Inferior parietal cortex (tissue), 1 donor: ENCODE measurements around the gene CTF1.

Experiments
- DNase-seq: peaks from one replicate; pipeline ENCODE4 v3.0.0-alpha.2; 2016; ENCODE audit errors: extremely low spot score

Gene CTF1

DNA sequence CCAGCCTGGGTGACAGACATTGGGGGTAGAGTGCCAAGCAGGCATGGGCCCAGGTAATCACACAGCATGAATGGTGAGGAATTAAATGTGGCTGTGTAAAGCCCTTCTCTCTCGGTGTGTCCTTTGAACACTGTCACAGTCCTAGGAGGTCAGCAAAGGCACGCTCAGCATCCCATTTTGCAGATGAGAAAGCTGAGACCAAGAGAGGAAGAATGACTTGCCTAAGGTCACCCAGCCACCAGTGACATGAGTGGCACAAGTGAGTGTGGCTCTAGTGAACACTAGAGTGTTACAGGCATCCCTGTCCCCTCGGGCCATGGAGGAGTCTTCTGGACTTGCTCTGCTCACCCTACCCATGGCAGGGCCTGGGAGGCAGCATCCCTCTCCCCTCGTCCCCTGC lies 10.7 kb downstream of the CTF1 start:
- DNase-seq = no peak

- DNase-seq = no peak
Measured at GRCh38 chr16:30910427-30911029, 14.1 kb downstream of the CTF1 start.

- no peak for DNase-seq
Measured at GRCh38 chr16:30912794-30913412, 16.5 kb downstream of the CTF1 start.

- DNase-seq = no peak
Measured at GRCh38 chr16:30914830-30915229, 18.4 kb downstream of the CTF1 start.

- no peak for DNase-seq
Measured at GRCh38 chr16:30918614-30919013, 22.2 kb downstream of the CTF1 start.

DNA sequence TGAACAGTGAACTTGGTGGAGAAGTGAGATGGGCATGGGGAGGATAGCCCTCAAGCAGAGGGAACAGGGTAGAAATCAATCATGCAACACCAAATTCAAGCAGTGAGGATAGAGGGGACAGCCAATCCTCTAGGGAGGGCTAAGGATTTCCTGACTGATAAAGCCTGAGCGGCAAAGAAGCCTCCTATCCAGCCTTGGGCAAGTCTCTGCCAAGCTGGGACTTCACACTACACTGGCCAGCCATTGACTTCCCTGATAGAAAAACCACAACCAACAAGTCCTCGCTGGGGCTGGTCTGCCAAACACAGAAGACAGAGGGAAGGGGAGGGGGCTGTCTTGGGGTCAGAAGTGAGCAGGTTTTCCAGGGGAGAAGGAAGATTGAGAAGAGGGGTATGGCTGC lies 24.5 kb downstream of the CTF1 start:
- DNase-seq = no peak

DNA sequence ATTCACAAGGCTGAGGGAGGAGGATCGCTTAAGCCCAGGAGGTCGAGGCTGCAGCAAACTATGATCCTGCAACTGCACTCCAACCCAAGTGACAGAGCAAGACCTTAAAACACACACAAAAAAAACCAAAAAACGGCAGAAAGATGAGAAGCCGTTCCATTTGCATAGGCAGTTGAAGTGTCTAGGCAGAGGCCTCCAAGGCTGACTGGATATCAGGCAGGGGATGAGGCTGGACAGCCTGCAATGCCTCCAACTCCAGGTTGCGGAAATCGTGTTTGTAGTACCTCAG lies 25.0 kb downstream of the CTF1 start:
- DNase-seq = no peak

DNA sequence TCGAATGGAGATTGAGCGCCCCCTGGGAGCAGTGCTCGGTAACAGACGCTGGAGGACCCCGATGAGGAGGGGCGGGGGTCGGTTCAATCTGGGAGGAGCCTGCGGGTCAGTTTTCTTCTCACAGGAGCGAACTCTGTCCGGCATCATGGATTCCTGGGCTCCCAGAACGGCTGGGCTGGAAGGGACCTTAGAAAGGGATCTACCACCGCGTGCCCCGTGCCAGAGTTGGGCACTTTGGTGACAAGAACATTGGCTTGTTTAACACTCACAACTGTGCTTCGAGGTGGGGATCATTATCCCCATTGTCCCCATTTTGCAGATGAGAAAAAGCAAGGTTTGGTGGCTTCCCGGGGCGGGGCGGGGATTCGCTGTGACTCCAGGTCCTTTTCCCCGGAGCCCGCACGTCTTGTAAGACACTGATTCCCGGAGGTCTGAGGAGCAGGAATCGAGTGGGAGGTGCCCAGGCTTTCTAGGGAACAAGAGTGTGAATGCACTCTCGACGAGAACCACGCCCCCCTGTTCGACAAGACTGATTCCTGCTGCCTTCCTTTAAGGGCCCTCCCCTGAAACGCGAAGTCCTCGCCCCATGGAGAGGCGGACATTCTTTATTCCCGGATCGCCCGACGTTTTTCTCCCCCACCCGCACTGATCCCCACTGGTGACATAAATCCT lies 25.5 kb downstream of the CTF1 start:
- DNase-seq = peak; percentile 87

DNA sequence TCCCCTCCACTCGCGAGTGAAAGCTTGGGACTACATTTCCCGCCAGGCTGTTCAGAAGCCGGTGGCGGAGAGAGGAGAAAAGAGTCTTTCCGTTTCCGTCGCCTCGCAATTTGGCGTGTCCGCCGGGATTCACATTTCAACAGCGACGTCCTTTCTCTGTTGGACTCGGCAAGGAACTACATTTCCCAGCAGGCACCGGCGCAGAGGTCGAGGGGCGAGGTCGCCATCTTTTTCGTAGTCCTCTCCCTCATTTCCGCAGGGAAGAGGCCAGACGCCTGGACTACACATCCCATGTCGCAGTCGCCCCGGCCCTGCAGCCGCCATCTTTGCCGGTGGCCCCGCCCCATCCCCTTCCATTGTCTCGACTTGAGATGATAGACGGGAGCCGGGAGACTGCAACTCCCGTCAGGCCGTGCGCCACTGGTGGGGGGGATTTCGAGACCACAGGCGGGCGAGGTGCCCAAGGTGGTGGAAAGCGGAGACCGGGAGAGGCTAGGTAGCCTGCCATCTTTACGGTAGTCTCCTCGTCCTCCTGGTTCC lies 26.1 kb downstream of the CTF1 start:
- peak; percentile 100 for DNase-seq

DNA sequence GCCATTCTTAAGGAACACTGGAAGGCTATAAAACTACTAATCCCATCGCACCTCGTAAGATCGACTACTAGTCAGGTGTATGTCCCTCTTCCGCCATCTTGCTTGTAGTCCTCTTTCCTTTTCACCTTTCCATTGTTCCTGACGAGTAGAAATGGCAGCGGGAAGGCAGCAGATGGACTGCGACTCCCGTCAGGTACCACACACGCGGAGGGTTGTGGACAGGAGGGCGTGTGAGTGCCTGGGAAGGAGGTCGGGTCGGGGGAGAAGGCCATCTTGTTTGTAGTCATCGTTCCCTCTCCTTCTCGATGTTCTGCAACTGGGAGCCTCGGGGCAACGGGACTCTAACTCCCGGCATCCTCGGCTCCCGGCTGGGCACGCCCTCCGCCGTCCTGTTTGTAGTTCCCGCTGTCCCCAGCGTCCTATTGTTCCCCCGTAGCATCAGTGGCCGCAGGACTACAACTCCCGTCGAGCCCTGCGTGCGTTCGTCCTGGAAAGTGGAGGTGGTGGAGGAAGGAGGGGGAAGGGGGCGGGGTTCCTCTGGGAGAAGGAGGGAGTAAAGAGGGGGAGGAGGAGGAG lies 26.6 kb downstream of the CTF1 start:
- DNase-seq = peak; percentile 99

DNA sequence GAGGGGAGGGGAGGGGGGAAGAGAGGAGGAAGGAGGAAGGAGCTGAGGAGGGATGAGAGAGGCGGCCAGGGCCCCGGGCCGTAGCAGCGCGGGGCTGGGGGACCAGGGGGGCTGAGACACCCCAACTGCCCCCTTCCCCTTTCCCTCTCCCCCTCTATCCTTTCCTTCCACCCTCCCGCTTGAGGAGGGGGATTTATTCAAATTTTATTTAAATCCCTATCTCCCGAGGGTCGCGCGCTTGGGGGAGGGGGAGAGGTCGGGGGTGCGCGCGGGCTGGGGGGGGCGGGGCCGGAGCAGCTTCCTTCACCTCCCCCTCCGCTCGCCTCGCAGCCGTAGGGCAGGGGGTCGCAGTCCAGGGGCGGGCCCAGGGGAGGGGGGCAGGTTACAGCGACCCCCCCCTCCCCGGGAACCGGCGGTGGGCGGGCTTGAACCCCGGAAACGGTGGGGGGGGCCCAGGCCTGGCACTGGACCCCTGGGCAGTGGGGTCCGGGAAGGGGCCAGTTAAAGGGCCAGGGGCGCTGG lies 27.2 kb downstream of the CTF1 start, which contains the start of gene FBXL19:
FBXL19 (plus strand) TSS at position 19 of the 522 bp plus-strand sequence. CDS start 2,183 bp downstream, outside the sequence.
- DNase-seq = no peak

- DNase-seq = no peak
Measured at GRCh38 chr16:30924076-30924912, 27.9 kb downstream of the CTF1 start.

- no peak for DNase-seq
Measured at GRCh38 chr16:30924913-30925631, 28.7 kb downstream of the CTF1 start.

GRCh38 chr16:30925632-30925987 lies 29.2 kb downstream of the CTF1 start:
- DNase-seq = no peak

- DNase-seq = no peak
Measured at GRCh38 chr16:30925995-30926811, 29.8 kb downstream of the CTF1 start.

DNA sequence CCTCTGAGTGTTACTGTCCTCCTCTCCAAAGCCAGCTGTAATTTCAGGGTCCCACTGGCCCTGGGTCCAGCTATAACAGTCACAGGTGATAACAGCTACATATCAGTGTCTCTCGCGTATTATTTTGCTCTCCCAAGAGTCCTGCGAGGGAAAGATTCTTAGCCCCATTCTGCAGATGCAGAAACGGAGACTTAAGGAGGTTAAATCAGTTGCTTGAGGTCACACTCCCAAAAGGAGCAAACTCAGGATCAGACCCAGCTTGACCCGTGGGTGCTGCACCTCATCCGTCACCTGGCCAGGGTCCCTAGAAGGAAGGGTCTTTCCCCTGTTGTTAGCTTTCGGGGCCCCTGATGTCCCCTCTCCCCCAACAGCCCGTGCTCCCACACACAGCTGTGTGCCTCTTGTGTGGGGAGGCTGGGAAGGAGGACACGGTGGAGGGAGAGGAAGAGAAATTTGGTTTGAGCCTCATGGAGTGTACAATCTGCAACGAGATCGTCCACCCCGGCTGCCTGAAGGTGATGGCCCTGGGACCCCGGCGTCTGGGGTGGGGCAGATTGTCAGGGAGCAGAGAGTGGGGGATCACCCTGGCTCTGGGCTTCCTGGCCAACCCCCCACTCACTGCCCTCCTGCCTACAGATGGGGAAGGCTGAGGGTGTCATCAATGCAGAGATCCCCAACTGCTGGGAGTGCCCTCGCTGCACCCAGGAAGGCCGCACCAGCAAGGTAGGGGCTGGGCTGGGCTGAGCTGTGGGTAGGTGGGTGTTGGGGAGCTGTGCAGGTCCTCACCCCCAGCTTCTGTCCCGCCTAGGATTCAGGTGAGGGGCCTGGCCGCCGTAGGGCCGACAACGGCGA lies 30.7 kb downstream of the CTF1 start:
- DNase-seq = no peak

GRCh38 chr16:30927789-30928378 lies 31.5 kb downstream of the CTF1 start:
- DNase-seq = peak; percentile 68

- no peak for DNase-seq
Measured at GRCh38 chr16:30928390-30928789, 32.0 kb downstream of the CTF1 start.

DNA sequence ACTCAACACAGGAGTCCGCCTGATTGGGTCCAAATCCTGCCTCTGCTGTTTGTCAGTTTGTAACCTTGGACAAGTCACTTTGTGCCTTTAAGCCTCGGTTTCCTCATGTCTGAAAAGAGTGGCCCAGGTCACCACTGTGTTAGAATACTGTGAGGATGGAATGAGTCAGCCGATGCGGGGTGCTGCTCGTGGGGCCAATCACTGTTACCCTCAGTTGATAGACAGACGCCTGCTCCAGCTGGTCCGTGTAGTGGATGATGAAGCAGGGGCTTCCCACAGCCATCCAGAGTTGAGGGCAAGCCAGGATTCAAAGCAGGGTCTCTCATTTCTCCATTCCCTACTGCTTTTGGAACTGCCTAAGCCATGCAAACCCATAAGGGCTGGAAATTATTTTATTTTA lies 32.8 kb downstream of the CTF1 start:
- DNase-seq = no peak
